ENCODE results near the gene AP5M1.
"Not testable (repeated sequence)": the region's sequence is repeated elsewhere in the genome, so short reads cannot be mapped to it uniquely, and the experiment has no call there.

AP5M1 gene

DNA sequence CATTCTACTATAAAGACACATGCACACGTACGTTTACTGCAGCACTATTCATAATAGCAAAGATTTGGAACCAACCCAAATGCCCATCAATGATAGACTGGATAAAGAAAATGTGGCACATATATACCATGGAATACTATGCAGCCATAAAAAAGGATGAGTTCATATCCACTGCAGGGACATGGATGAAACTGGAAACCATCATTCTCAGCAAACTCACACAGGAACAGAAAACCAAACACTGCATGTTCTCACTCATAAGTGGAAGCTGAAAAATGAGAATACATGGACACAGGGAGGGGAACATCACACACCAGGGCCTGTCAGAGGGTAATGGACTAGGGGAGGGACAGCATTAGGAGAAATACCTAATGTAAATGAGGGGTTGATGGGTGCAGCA lies 10.6 kb upstream of the AP5M1 start:
- H3K36me3 ChIP-seq (ENCODE audit: control insufficient read depth, insufficient read depth, low read length), result 0 out of 2 replicates have a peak, but pooled peaks cover 14% of the 10 kb centered on the region
- not testable (repeated sequence) for H3K27me3 ChIP-seq (ENCODE audit: control insufficient read depth, insufficient read depth, low read length); H3K4me1 ChIP-seq (ENCODE audit: control insufficient read depth, insufficient read depth, low read length); H3K27ac ChIP-seq (ENCODE audit: low read depth, low read length); H3K4me3 ChIP-seq (ENCODE audit: low read depth, low read length); H3K9me3 ChIP-seq (ENCODE audit: control insufficient read depth, insufficient read depth, low read depth, low read length); H3K9ac ChIP-seq (ENCODE audit: low read length)

DNA sequence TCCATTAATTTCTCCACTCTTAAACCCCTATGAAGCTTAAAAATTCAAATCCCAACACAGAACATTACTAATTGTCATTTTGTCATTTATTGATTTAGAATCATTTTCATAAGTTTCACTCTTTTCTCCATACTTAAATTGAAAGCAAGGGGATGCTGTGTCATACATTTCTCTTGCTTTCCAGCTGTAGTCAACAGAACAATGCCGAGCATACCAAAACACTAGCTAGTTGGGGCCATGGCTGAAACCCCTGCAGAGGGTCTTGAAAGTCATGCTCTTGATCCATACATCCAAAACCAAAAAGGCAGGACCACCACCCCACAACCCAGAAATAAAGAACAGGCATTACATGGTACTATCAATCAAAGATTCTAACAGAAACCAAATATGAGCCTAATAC lies 9.1 kb upstream of the AP5M1 start:
- 0 out of 2 replicates have a peak, but pooled peaks cover 14% of the 10 kb centered on the region for H3K36me3 ChIP-seq (ENCODE audit: control insufficient read depth, insufficient read depth, low read length)
- no peaks in the 10 kb centered on the region for H3K27me3 ChIP-seq (ENCODE audit: control insufficient read depth, insufficient read depth, low read length)
- H3K27ac ChIP-seq (ENCODE audit: low read depth, low read length), result no peak overlapping the region
- H3K4me1 ChIP-seq (ENCODE audit: control insufficient read depth, insufficient read depth, low read length), result peaks cover 7% of the 10 kb centered on the region; the same call in 1 of the 2 replicates
- H3K9ac ChIP-seq (ENCODE audit: low read length), result no peak overlapping the region
- H3K9me3 ChIP-seq (ENCODE audit: control insufficient read depth, insufficient read depth, low read depth, low read length), result no peaks in the 10 kb centered on the region
- H3K4me3 ChIP-seq (ENCODE audit: low read depth, low read length), result no peak overlapping the region

DNA sequence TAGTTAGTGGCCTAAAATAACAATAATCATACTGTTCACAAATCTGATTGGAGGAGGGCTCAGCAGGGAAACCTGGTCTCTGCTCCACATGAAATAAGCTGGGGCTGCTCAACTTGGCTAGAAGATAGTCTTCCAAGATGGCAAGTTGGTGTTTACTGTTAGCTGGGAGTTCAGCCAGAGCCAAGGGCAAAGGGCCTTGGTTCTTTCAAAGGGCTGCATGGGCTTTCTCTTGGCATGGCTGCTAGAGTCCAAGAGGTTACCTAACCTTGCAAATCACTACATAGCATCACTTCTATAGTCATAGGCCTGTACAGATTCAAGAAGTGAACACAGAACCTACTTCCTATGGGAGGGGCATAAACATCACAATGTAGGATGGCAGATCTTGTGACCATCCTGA lies 7.2 kb upstream of the AP5M1 start:
- Histone ChIP-seq H3K27ac (ENCODE audit: low read depth, low read length) (no peak overlapping the region), H3K4me1 (ENCODE audit: control insufficient read depth, insufficient read depth, low read length) (peaks cover 18% of the 10 kb centered on the region), H3K4me3 (ENCODE audit: low read depth, low read length) (no peak overlapping the region), H3K9me3 (ENCODE audit: control insufficient read depth, insufficient read depth, low read depth, low read length) (no peaks in the 10 kb centered on the region), H3K9ac (ENCODE audit: low read length) (no peak overlapping the region), H3K36me3 (ENCODE audit: control insufficient read depth, insufficient read depth, low read length) (0 out of 2 replicates have a peak, but pooled peaks cover 5% of the 10 kb centered on the region), H3K27me3 (ENCODE audit: control insufficient read depth, insufficient read depth, low read length) (no peaks in the 10 kb centered on the region)

DNA sequence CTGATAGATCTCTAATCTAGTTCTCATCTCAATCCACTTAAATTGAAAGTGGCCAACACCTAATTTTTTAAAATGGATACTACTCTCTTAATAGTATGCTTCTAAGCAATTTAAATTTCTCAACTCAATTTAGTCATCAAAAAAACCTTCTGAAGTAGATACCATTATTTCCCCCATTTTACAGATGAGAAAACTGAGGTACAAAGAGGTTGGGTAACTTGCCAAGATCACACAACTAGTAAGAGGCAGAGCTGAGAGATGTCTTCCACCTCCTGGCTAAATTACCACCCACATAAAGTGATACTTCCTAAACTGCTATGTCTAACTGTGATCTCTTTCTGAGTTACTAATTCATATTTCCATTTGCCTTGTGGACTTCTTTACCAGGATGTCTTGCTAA lies 6.7 kb upstream of the AP5M1 start:
- no peak overlapping the region for H3K27ac ChIP-seq (ENCODE audit: low read depth, low read length)
- H3K36me3 ChIP-seq (ENCODE audit: control insufficient read depth, insufficient read depth, low read length), result no peaks in the 10 kb centered on the region
- H3K27me3 ChIP-seq (ENCODE audit: control insufficient read depth, insufficient read depth, low read length), result no peaks in the 10 kb centered on the region
- H3K9ac ChIP-seq (ENCODE audit: low read length), result no peak overlapping the region
- no peaks in the 10 kb centered on the region for H3K9me3 ChIP-seq (ENCODE audit: control insufficient read depth, insufficient read depth, low read depth, low read length)
- H3K4me1 ChIP-seq (ENCODE audit: control insufficient read depth, insufficient read depth, low read length), result peaks cover 23% of the 10 kb centered on the region
- no peak overlapping the region for H3K4me3 ChIP-seq (ENCODE audit: low read depth, low read length)

DNA sequence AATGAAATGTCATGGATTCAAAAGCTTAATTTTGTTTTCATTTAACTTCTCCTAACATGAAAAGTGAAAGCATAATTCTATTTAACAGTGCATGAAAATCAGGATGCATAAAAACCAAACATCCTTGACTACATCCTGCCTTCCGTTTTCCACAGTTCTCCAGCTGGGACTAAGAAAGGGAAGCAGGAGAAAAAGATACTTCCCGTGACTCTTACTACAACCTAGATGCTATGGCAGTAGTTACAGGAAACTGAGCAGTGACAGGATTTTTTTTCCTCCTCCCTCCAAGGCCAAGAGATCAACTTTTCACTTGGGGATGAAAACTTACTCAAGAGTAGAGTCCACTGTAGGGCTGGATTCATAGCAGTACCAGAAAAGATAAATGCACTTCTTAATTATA lies 2.7 kb upstream of the AP5M1 start:
- Histone ChIP-seq H3K36me3 (ENCODE audit: control insufficient read depth, insufficient read depth, low read length) (no peaks in the 10 kb centered on the region), H3K9me3 (ENCODE audit: control insufficient read depth, insufficient read depth, low read depth, low read length) (no peaks in the 10 kb centered on the region), H3K4me1 (ENCODE audit: control insufficient read depth, insufficient read depth, low read length) (peaks cover 22% of the 10 kb centered on the region; the same call in 1 of the 2 replicates), H3K27me3 (ENCODE audit: control insufficient read depth, insufficient read depth, low read length) (no peaks in the 10 kb centered on the region), H3K4me3 (ENCODE audit: low read depth, low read length) (no peak overlapping the region; the same call in 1 of the 2 replicates), H3K9ac (ENCODE audit: low read length) (no peak overlapping the region), H3K27ac (ENCODE audit: low read depth, low read length) (no peak overlapping the region)

DNA sequence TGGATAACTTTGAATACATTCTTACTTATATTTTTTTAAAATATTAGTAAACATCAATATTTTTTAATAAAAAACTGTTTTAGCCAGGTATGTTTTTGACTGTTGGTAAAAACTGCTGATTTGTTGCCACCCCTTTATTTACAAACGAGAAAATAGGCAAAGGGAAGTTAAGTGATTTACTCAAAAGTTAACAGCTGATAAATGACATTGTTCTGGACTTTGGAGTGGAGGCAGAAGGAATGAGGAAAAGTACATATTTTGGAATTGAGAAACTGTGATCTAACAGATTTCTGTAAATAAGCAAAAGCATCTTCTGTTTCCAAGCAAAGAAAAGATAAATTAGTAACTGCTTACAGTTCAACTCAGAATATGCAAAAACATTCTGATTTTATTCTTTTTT lies 4.5 kb downstream of the AP5M1 start:
- Histone ChIP-seq H3K27ac (ENCODE audit: low read depth, low read length) (no peak overlapping the region), H3K4me3 (ENCODE audit: low read depth, low read length) (no peak overlapping the region), H3K36me3 (ENCODE audit: control insufficient read depth, insufficient read depth, low read length) (peaks cover 31% of the 10 kb centered on the region), H3K27me3 (ENCODE audit: control insufficient read depth, insufficient read depth, low read length) (no peaks in the 10 kb centered on the region), H3K9ac (ENCODE audit: low read length) (no peak overlapping the region), H3K9me3 (ENCODE audit: control insufficient read depth, insufficient read depth, low read depth, low read length) (no peaks in the 10 kb centered on the region), H3K4me1 (ENCODE audit: control insufficient read depth, insufficient read depth, low read length) (peaks cover 5% of the 10 kb centered on the region; the same call in 1 of the 2 replicates)

DNA sequence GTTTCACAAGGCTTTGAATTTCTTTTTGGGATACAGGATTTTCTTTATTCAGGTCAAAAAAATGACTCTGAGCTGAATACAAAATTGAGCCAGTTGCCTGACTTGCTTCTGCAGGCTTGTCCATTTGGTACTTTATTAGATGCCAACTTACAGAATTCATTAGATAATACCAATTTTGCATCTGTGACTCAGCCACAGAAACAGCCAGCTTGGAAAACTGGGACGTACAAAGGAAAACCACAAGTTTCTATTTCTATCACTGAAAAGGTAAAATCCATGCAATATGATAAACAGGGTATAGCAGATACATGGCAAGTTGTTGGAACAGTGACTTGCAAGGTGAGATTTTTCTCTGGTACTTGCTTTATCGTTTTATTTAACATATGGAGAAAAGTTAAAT lies 5.8 kb downstream of the AP5M1 start:
- H3K4me3 ChIP-seq (ENCODE audit: low read depth, low read length), result no peak overlapping the region
- peaks cover 5% of the 10 kb centered on the region; the same call in 1 of the 2 replicates for H3K4me1 ChIP-seq (ENCODE audit: control insufficient read depth, insufficient read depth, low read length)
- no peaks in the 10 kb centered on the region for H3K27me3 ChIP-seq (ENCODE audit: control insufficient read depth, insufficient read depth, low read length)
- H3K9me3 ChIP-seq (ENCODE audit: control insufficient read depth, insufficient read depth, low read depth, low read length), result no peaks in the 10 kb centered on the region
- peaks cover 31% of the 10 kb centered on the region for H3K36me3 ChIP-seq (ENCODE audit: control insufficient read depth, insufficient read depth, low read length)
- H3K9ac ChIP-seq (ENCODE audit: low read length), result no peak overlapping the region
- no peak overlapping the region for H3K27ac ChIP-seq (ENCODE audit: low read depth, low read length)

DNA sequence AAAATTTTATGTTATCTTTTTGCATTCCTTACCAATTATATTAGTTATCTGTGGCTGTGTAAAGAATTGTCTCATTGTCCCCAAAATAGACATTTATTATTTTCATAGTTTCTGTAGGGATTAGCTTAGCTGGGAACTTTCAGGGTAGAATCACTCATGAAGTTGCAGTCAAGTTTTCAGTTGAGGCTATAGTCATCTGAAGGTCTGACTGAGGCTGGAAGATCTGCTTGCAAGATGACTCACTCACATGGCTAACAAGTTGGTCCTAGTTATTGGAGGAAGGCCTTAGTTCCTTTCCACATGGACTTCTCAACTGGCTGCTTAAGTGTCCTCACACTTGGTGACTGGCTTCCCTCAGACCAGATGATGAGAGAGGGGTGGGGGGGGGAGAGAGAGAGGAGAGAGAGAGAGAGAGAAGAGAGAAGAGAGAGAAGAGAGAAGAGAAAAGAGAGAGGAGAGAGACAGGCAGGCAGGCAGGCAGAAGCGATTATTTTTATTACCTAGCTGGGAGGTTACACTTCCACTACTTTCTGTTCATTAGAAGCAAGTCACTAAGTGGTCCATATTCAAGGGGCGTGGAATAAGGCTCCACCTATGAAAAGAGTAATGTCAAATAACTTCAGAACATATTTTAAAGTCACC lies 6.4 kb downstream of the AP5M1 start:
- no peak overlapping the region for H3K9ac ChIP-seq (ENCODE audit: low read length)
- H3K4me3 ChIP-seq (ENCODE audit: low read depth, low read length), result no peak overlapping the region
- peaks cover 5% of the 10 kb centered on the region; the same call in 1 of the 2 replicates for H3K4me1 ChIP-seq (ENCODE audit: control insufficient read depth, insufficient read depth, low read length)
- H3K27me3 ChIP-seq (ENCODE audit: control insufficient read depth, insufficient read depth, low read length), result no peaks in the 10 kb centered on the region
- no peak overlapping the region for H3K27ac ChIP-seq (ENCODE audit: low read depth, low read length)
- H3K36me3 ChIP-seq (ENCODE audit: control insufficient read depth, insufficient read depth, low read length), result peaks cover 33% of the 10 kb centered on the region
- no peaks in the 10 kb centered on the region for H3K9me3 ChIP-seq (ENCODE audit: control insufficient read depth, insufficient read depth, low read depth, low read length)

DNA sequence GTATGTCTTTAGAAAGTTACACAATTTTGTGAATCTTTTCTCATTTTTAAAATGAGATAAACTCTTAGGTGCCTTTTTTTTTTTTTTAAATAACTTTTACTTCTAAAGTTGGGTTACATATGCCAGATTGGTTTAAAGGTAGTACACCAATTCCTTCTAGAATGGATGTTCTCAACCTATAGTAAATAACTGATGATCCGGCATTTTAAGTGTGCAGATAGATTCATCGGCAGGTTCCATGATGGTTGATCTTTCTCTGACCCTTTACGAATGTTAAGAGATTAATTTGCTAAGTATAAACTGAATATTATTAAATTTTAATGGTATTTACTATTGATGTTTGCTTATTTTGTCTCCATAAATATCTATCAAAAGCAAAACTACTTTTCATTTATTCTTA lies 8.3 kb downstream of the AP5M1 start:
- Histone ChIP-seq H3K27me3 (ENCODE audit: control insufficient read depth, insufficient read depth, low read length) (no peaks in the 10 kb centered on the region), H3K36me3 (ENCODE audit: control insufficient read depth, insufficient read depth, low read length) (peaks cover 45% of the 10 kb centered on the region), H3K9me3 (ENCODE audit: control insufficient read depth, insufficient read depth, low read depth, low read length) (no peaks in the 10 kb centered on the region), H3K27ac (ENCODE audit: low read depth, low read length) (no peak overlapping the region), H3K9ac (ENCODE audit: low read length) (no peak overlapping the region), H3K4me3 (ENCODE audit: low read depth, low read length) (no peak overlapping the region), H3K4me1 (ENCODE audit: control insufficient read depth, insufficient read depth, low read length) (no peaks in the 10 kb centered on the region)

DNA sequence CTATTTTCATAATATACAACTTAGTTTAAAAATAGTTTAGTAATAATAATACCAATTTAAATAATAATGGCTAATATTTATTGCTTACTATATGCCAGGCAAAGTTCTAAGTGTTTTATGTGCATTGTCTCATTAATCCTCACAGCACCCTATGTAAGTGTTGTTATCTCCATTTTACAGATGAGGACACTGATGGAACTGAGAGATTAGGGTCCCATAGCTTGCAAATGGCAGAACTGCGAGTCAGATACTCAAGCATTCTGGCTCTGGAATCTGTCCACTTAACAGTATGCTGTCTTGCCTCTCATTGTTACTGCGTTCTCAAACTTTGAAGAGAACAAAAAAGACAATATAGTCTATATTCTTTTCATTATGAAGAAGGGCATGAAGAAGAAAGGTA lies 19.0 kb downstream of the AP5M1 start:
- Histone ChIP-seq H3K9ac (ENCODE audit: low read length) (no peak overlapping the region), H3K36me3 (ENCODE audit: control insufficient read depth, insufficient read depth, low read length) (peaks cover 69% of the 10 kb centered on the region), H3K9me3 (ENCODE audit: control insufficient read depth, insufficient read depth, low read depth, low read length) (no peaks in the 10 kb centered on the region), H3K27me3 (ENCODE audit: control insufficient read depth, insufficient read depth, low read length) (no peaks in the 10 kb centered on the region), H3K27ac (ENCODE audit: low read depth, low read length) (no peak overlapping the region), H3K4me1 (ENCODE audit: control insufficient read depth, insufficient read depth, low read length) (peaks cover 11% of the 10 kb centered on the region; the same call in 1 of the 2 replicates), H3K4me3 (ENCODE audit: low read depth, low read length) (no peak overlapping the region)

DNA sequence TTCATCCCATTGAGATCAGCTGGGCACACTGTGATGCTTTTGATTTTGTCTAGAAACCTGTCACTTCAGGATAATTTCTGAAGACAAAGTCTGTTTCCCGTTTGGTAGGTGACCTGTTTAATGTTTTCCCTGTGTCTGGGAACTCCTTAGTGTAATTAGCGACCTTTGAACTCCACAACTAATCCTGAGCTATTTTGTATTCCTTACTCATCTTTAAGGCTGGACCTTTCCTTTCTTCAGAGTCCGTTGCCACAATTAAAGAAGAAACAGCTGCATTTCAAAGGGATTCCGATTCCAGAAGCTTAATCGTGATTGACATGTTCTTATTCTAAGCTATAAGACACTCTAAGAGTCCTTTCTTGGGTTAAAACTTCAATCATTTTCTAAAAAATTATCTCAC lies 22.0 kb downstream of the AP5M1 start:
- H3K36me3 ChIP-seq (ENCODE audit: control insufficient read depth, insufficient read depth, low read length), result peaks cover 41% of the 10 kb centered on the region
- no peak overlapping the region for H3K27ac ChIP-seq (ENCODE audit: low read depth, low read length)
- no peaks in the 10 kb centered on the region for H3K27me3 ChIP-seq (ENCODE audit: control insufficient read depth, insufficient read depth, low read length)
- no peaks in the 10 kb centered on the region for H3K9me3 ChIP-seq (ENCODE audit: control insufficient read depth, insufficient read depth, low read depth, low read length)
- H3K4me3 ChIP-seq (ENCODE audit: low read depth, low read length), result no peak overlapping the region
- peaks cover 13% of the 10 kb centered on the region; the same call in 1 of the 2 replicates for H3K4me1 ChIP-seq (ENCODE audit: control insufficient read depth, insufficient read depth, low read length)
- no peak overlapping the region for H3K9ac ChIP-seq (ENCODE audit: low read length)

Measured in HUES6 (cell line).